Measurements from ENCODE around the gene NDUFS4. TPM values are rescaled to one million over a fixed set of nuclear protein-coding genes. Genes with fewer than 3 reads are reported as not detected.
A peak's percentile ranks its signal among the peaks of the same experiment; 100 is the strongest.

Gene NDUFS4
- total and polyA plus RNA-seq, 9 of the 15 experiments (the other 6 are each of a cell fraction or from before 2014, with no cell fraction given): 68.7 to 313 (median 113) TPM

GRCh38 chr5:53560506-53561191 is at the start of gene NDUFS4 (continued):
- TF ChIP-seq KLF16 (IDR thresholded peaks at IDR 0.05) (peak; percentile 83), CREB3L1 (IDR thresholded peaks at IDR 0.05; ENCODE audit: borderline replicate concordance, low read depth) (0 out of 2 replicates have a peak, but pooled peaks have one; percentile 37), ZNF644 (tag; IDR thresholded peaks at IDR 0.05; ENCODE audit: low read depth) (peak; percentile 77; the same call in 1 of the 2 replicates), YY1 (IDR thresholded peaks at IDR 0.05; ENCODE audit: borderline replicate concordance in 1 of 3, control insufficient read depth in 1 of 3, extremely low read depth in 1 of 3, insufficient read depth in 3 of 3, insufficient read length in 1 of 3, insufficient replicate concordance in 2 of 3, low read depth in 1 of 3, low read length in 2 of 3) (peak; percentile 91 to 98 (median 95)), GMEB1 (CRISPR knock-in tag; IDR thresholded peaks at IDR 0.05) (0 out of 2 replicates have a peak, but pooled peaks have one; percentile 11), ZC3H8 (IDR thresholded peaks at IDR 0.05) (no peak), CBFB (CRISPR knock-in tag; IDR thresholded peaks at IDR 0.05) (no peak), TCFL5 (CRISPR knock-in tag; conservative IDR thresholded peaks at IDR 0.05) (no peak), HDAC1 (IDR thresholded peaks at IDR 0.05) (peak in 1 of 2 experiments; percentile 57; a peak in 2 of 4 replicates), ARID3A (IDR thresholded peaks at IDR 0.05; ENCODE audit: borderline replicate concordance, low read depth, low read length) (0 out of 2 replicates have a peak, but pooled peaks have one; percentile 40), ZNF263 (CRISPR knock-in tag; IDR thresholded peaks at IDR 0.05; ENCODE audit: borderline replicate concordance) (peak; percentile 37; the same call in 1 of the 2 replicates)
- TF ChIP-seq, protein P1, sequence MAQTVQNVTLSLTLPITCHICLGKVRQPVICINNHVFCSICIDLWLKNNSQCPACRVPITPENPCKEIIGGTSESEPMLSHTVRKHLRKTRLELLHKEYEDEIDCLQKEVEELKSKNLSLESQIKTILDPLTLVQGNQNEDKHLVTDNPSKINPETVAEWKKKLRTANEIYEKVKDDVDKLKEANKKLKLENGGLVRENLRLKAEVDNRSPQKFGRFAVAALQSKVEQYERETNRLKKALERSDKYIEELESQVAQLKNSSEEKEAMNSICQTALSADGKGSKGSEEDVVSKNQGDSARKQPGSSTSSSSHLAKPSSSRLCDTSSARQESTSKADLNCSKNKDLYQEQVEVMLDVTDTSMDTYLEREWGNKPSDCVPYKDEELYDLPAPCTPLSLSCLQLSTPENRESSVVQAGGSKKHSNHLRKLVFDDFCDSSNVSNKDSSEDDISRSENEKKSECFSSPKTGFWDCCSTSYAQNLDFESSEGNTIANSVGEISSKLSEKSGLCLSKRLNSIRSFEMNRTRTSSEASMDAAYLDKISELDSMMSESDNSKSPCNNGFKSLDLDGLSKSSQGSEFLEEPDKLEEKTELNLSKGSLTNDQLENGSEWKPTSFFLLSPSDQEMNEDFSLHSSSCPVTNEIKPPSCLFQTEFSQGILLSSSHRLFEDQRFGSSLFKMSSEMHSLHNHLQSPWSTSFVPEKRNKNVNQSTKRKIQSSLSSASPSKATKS (CRISPR knock-in tag; IDR thresholded peaks at IDR 0.05): no peak
- TF ChIP-seq, protein P2, sequence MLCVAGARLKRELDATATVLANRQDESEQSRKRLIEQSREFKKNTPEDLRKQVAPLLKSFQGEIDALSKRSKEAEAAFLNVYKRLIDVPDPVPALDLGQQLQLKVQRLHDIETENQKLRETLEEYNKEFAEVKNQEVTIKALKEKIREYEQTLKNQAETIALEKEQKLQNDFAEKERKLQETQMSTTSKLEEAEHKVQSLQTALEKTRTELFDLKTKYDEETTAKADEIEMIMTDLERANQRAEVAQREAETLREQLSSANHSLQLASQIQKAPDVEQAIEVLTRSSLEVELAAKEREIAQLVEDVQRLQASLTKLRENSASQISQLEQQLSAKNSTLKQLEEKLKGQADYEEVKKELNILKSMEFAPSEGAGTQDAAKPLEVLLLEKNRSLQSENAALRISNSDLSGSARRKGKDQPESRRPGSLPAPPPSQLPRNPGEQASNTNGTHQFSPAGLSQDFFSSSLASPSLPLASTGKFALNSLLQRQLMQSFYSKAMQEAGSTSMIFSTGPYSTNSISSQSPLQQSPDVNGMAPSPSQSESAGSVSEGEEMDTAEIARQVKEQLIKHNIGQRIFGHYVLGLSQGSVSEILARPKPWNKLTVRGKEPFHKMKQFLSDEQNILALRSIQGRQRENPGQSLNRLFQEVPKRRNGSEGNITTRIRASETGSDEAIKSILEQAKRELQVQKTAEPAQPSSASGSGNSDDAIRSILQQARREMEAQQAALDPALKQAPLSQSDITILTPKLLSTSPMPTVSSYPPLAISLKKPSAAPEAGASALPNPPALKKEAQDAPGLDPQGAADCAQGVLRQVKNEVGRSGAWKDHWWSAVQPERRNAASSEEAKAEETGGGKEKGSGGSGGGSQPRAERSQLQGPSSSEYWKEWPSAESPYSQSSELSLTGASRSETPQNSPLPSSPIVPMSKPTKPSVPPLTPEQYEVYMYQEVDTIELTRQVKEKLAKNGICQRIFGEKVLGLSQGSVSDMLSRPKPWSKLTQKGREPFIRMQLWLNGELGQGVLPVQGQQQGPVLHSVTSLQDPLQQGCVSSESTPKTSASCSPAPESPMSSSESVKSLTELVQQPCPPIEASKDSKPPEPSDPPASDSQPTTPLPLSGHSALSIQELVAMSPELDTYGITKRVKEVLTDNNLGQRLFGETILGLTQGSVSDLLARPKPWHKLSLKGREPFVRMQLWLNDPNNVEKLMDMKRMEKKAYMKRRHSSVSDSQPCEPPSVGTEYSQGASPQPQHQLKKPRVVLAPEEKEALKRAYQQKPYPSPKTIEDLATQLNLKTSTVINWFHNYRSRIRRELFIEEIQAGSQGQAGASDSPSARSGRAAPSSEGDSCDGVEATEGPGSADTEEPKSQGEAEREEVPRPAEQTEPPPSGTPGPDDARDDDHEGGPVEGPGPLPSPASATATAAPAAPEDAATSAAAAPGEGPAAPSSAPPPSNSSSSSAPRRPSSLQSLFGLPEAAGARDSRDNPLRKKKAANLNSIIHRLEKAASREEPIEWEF (CRISPR knock-in tag; IDR thresholded peaks at IDR 0.05): no peak
